Thyroid gland (tissue), 4 donors: ENCODE measurements around the gene L2HGDH. TPM values are rescaled to one million over a fixed set of nuclear protein-coding genes. Genes with fewer than 3 reads are reported as not detected.
A peak's percentile ranks its signal among the peaks of the same experiment; 100 is the strongest.

Experiments used
- DNase-seq, 2 donors: peaks; one replicate each; pipeline ENCODE4 v3.0.0-alpha.2; 2019
- H3K27ac ChIP-seq, 3 donors: fragments of 200-600 bp; sonication (generic); 1 replicate in 2 of 3; 2 replicates in 1 of 3; pipeline ENCODE4 v1.5.1; 2016 to 2019; ENCODE audit warnings: mild to moderate bottlenecking in 1 of 3, moderate library complexity in 1 of 3
- H3K27me3 ChIP-seq: fragments of 200-600 bp; sonication (generic); one replicate; pipeline ENCODE4 v1.5.1; 2019
- H3K36me3 ChIP-seq, 2 donors: fragments of 200-600 bp; sonication (generic); one replicate each; pipeline ENCODE4 v1.5.1; 2016 to 2019
- H3K4me1 ChIP-seq, 2 donors: fragments of 200-600 bp; sonication (generic); one replicate each; pipeline ENCODE4 v1.5.1; 2017 to 2019
- H3K4me3 ChIP-seq, 3 donors: fragments of 200-600 bp; sonication (generic); replicated peaks in 1 of 3; 1 replicate in 2 of 3; 2 replicates in 1 of 3; pipeline ENCODE4 v1.5.1; 2016; ENCODE audit warnings: mild to moderate bottlenecking in 1 of 3
- H3K9me3 ChIP-seq: fragments of 200-600 bp; sonication (generic); one replicate; pipeline ENCODE4 v1.5.1; 2017
- POLR2A ChIP-seq, 2 donors: fragments of 450-650 bp; IDR thresholded peaks; one replicate each; pipeline ENCODE4 v1.6.1; 2017; ENCODE audit warnings: antibody characterized with exemption in 2 of 2, mild to moderate bottlenecking in 2 of 2, moderate library complexity in 1 of 2
- WGBS, 2 donors: methylation state at CpG; one replicate each; pipeline ENCODE4 v1.1.5; 2017; 5-methylcytosine and 5-hydroxymethylcytosine counted together
- intact Hi-C: fragments of 100-400 bp; cut with DNase I; formaldehyde crosslinking; loops from one replicate; pipeline ENCODE4 v1.15.1; 2023
- total RNA-seq, 4 donors: library from RNA; depleted of rRNA; stranded (reverse); fragments of >200 nt; gene quantifications; one replicate each; pipeline ENCODE4 v1.2.3, GENCODE V29; 2016
- TF ChIP-seq, protein P1 (sequence below), 6 experiments: fragments of 200-600 bp in 3 of 6; fragments of 450-650 bp in 3 of 6; sonication (generic) in 3 of 6; IDR thresholded peaks; one replicate each; pipeline ENCODE4 v1.5.1; 2016 to 2019; ENCODE audit warnings: antibody characterized with exemption in 6 of 6, mild to moderate bottlenecking in 2 of 6, inconsistent platforms in 1 of 6, moderate library complexity in 1 of 6

L2HGDH gene
- total RNA-seq, 4 donors from 2014 or later: 8.7 to 10.9 (median 9.7) TPM

DNA sequence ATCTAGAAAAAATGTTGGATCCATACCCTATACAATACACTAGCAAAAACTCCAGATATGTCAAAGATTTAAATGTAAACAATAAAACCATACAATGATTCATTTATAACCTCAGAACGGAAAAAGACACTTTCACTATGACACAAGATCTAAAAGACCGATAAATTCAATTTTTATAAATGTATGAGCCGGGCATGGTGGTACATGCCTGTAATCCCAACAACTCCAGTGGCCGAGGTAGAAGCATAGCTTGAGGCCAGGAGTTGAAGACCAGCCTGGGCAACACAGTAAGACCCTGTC lies 78.1 kb downstream of the L2HGDH start:
- 95 to 96% methylated on average over 4 of the region's 4 CpGs for WGBS, 2 donors
- TF ChIP-seq, protein P1, sequence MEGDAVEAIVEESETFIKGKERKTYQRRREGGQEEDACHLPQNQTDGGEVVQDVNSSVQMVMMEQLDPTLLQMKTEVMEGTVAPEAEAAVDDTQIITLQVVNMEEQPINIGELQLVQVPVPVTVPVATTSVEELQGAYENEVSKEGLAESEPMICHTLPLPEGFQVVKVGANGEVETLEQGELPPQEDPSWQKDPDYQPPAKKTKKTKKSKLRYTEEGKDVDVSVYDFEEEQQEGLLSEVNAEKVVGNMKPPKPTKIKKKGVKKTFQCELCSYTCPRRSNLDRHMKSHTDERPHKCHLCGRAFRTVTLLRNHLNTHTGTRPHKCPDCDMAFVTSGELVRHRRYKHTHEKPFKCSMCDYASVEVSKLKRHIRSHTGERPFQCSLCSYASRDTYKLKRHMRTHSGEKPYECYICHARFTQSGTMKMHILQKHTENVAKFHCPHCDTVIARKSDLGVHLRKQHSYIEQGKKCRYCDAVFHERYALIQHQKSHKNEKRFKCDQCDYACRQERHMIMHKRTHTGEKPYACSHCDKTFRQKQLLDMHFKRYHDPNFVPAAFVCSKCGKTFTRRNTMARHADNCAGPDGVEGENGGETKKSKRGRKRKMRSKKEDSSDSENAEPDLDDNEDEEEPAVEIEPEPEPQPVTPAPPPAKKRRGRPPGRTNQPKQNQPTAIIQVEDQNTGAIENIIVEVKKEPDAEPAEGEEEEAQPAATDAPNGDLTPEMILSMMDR (IDR thresholded peaks at IDR 0.05): no peak
- no peak for TF ChIP-seq POLR2A (IDR thresholded peaks at IDR 0.05)
- H3K27ac ChIP-seq: no peak overlapping the region
- H3K4me1 ChIP-seq: peaks cover 18 to 22% of the 10 kb centered on the region in 2 donors
- H3K27me3 ChIP-seq: no peaks in the 10 kb centered on the region
- no peaks in the 10 kb centered on the region for H3K9me3 ChIP-seq
- DNase-seq: no peak
- intact Hi-C loops: loop anchor here (10.0 kb wide), 1 partner anchor 71 kb away; no protein-coding TSS in a partner anchor
- no peak overlapping the region for H3K4me3 ChIP-seq
- H3K36me3 ChIP-seq: no peaks in the 10 kb centered on the region

DNA sequence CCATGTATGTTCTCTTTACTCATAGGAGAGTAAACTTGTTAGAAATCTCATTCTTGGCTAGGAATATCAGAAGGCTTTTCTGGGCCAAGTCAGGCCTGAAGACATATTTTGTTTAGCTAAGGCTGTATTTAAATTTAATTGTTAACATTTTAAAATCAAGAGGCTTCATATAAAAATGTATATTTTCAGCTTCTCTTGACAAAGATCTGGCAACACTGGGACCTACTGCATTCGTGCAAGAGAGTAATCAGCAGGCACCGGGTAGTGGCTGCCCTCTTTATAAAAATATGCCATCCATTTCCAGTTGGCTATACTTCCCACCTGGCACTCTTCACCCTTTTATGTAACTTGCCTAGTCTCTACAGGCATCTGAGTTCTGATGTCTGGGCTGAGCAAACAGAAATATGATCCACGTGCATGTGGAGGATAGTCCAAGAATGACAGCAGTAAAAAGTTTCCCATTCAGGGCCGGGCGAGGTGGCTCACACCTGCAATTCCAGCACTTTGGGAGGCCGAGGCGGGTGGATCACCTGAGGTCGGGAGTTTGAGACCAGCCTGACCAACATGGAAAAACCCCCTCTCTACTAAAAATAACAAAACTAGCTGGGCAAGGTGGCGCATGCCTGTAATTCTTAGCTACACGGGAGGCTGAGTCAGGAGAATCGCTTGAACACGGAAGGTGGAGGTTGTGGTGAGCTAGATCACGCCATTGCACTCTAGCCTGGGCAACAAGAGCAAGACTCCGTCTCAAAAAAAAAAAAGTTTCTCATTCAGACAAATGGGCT lies 78.7 kb downstream of the L2HGDH start:
- H3K9me3 ChIP-seq: no peaks in the 10 kb centered on the region
- H3K36me3 ChIP-seq: no peaks in the 10 kb centered on the region
- H3K4me3 ChIP-seq: no peak overlapping the region
- peak overlapping the region; percentile 78 to 99 (median 94) for H3K27ac ChIP-seq
- TF ChIP-seq, protein P1 (IDR thresholded peaks at IDR 0.05): no peak
- TF ChIP-seq POLR2A (IDR thresholded peaks at IDR 0.05): no peak
- no peaks in the 10 kb centered on the region for H3K27me3 ChIP-seq
- WGBS, 2 donors: 75 to 81% methylated on average over 14 of the region's 14 CpGs
- peaks cover 24 to 27% of the 10 kb centered on the region in 2 donors for H3K4me1 ChIP-seq
- no peak for DNase-seq
- intact Hi-C loops: loop anchor here (10.0 kb wide), 1 partner anchor 71 kb away; no protein-coding TSS in a partner anchor

DNA sequence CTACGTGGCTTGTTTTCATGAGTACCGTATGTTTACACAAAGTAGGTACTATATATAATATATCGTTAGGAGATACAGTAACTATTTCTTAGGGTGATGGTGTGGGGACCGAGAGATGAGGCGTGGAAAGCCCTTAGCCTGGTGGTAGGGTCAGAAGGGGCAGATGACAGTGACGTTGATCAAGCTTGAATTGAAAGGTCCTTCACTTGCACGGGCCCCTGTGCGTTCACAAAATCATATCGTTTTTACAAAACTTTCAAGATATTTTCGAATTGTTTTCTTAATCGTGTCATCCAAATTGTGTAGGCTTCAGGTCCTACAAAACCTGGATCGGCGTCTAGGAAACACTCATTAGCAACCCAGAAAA lies 79.8 kb downstream of the L2HGDH start:
- no peak for DNase-seq
- Histone ChIP-seq H3K36me3 (no peaks in the 10 kb centered on the region), H3K4me3 (peak overlapping the region; percentile 52 to 87 (median 65)), H3K27ac (peak overlapping the region; percentile 78 to 99 (median 94)), H3K27me3 (no peaks in the 10 kb centered on the region), H3K4me1 (peaks cover 27% of the 10 kb centered on the region in 2 donors), H3K9me3 (no peaks in the 10 kb centered on the region)
- 36 to 43% methylated on average over 13 of the region's 13 CpGs for WGBS, 2 donors
- intact Hi-C loops: loop anchor here (10.0 kb wide), 1 partner anchor 73 kb away; no protein-coding TSS in a partner anchor
- TF ChIP-seq POLR2A (IDR thresholded peaks at IDR 0.05): no peak
- TF ChIP-seq, protein P1 (IDR thresholded peaks at IDR 0.05): no peak

DNA sequence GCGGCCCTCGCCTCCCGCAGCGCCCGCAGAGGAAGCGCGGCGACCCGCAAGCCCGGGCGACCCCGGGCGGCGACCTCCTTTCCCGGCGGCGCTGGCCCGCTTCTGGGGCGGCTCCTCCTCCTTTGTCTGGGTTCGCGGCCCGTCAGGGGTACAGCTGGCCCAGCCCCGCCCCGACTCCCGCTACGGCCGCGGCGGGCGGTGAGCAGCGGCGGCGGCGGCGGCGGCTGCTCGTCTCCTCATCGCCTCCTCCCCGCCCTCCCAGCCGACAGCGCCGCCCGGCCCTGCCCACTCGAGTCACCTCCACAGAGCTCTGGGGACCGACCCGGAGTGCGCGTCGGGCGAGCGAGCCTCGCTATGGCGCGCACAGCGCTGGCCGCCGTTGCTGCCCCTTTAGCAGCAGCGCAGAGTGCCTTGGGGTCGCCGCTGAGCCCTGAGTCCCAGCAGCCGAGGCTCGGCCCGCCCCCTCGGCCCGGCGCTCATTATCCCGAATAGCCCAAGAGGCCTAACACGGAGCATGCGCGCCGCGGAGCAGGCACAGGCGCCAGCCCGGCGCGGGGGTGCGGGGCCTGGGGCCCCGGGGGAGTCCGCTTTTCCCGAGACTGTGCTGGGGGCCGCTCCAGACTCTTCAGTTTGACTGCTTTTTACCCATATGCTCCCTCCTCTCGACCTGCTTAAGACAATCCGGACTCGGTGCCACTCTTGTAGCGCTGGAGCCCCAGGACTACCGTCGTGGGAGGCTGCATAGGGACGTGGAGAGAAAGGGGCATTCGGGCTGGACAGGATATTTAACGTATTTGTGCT lies 80.4 kb downstream of the L2HGDH start, which contains the start of gene SOS2:
SOS2 (minus strand) TSS at position 104 of the 801 bp plus-strand sequence. CDS start 295 bp downstream, outside the sequence.
- Histone ChIP-seq H3K9me3 (no peaks in the 10 kb centered on the region), H3K27ac (peak within 1 kb of the TSS; percentile 78 to 99 (median 94)), H3K36me3 (no peaks in the 10 kb centered on the region), H3K27me3 (no peaks in the 10 kb centered on the region), H3K4me3 (peak within 1 kb of the TSS; percentile 57 to 87 (median 65)), H3K4me1 (peaks cover 30 to 31% of the 10 kb centered on the region in 2 donors)
- TF ChIP-seq, protein P1 (IDR thresholded peaks at IDR 0.05): peak in 1 of 6 experiments; percentile 8
- TF ChIP-seq POLR2A (IDR thresholded peaks at IDR 0.05): peak; percentile 58 to 94
- DNase-seq: peak; percentile 90 to 91
- intact Hi-C loops: loop anchor here (10.0 kb wide), 1 partner anchor 73 kb away; no protein-coding TSS in a partner anchor
- 0 to 3% methylated on average over 12 to 25 of the region's 90 CpGs for WGBS, 2 donors
